HEK293 (cell line): ENCODE measurements around the gene FOXP1.

Experiments
- CTCF ChIA-PET: fragments of 350-600 bp; formaldehyde crosslinking; extraction: SDS; loops from one replicate; lab custom pipeline; 2021; ENCODE audit warnings: antibody characterized with exemption; lab: Yijun Ruan, JAX
- POLR2A ChIA-PET: fragments of 300-600 bp; formaldehyde crosslinking; extraction: SDS; loops from one replicate; lab custom pipeline; 2020; ENCODE audit warnings: antibody characterized with exemption, inconsistent platforms; lab: Yijun Ruan, JAX
- H3K27ac ChIP-seq: fragments of 200-500 bp; sonication (Bioruptor generic); 2 replicates; pipeline ENCODE4 v1.5.1; 2014; ENCODE audit warnings: low read depth, low read length, control low read depth, inconsistent platforms; ENCODE audit errors: extremely low read depth
- H3K36me3 ChIP-seq, 2 experiments: fragments of 200-500 bp in 1 of 2; sonication (Bioruptor generic) in 1 of 2; 1 replicate in 1 of 2; 2 replicates in 1 of 2; pipeline ENCODE4 v1.5.1; 2014 to 2017; ENCODE audit warnings: inconsistent platforms in 2 of 2, low read length in 2 of 2; ENCODE audit not compliant: control insufficient read depth in 2 of 2, insufficient read depth in 1 of 2
- H3K4me1 ChIP-seq: fragments of 200-500 bp; sonication (Bioruptor generic); 2 replicates; pipeline ENCODE4 v1.5.1; 2014; ENCODE audit warnings: mild to moderate bottlenecking, low read length, inconsistent platforms; ENCODE audit not compliant: control insufficient read depth, insufficient read depth
- H3K4me3 ChIP-seq: 2 replicates; pipeline ENCODE4 v1.5.1; 2011; ENCODE audit warnings: low read depth, mild to moderate bottlenecking, control low read depth, low read length, moderate library complexity
- H3K9me3 ChIP-seq: fragments of 200-500 bp; sonication (Bioruptor generic); 2 replicates; pipeline ENCODE4 v1.5.1; 2014; ENCODE audit warnings: low read depth, low read length, inconsistent platforms; ENCODE audit not compliant: control insufficient read depth, insufficient read depth
- EGR2 ChIP-seq: fragments of 450-650 bp; formaldehyde crosslinking; IDR thresholded peaks from 2 replicates; pipeline ENCODE4 v1.5.1; 2016; ENCODE audit warnings: low read depth, missing biosample characterization, missing genetic modification characterization
- KLF10 ChIP-seq: fragments of 450-650 bp; IDR thresholded peaks from 2 replicates; pipeline ENCODE4 v1.5.1; 2018; ENCODE audit warnings: missing biosample characterization, mild to moderate bottlenecking, missing genetic modification characterization
- OVOL3 ChIP-seq: fragments of 450-650 bp; formaldehyde crosslinking; IDR thresholded peaks from 2 replicates; pipeline ENCODE4 v1.5.1; 2016; ENCODE audit warnings: missing biosample characterization, missing genetic modification characterization
- PRDM1 ChIP-seq: fragments of 450-650 bp; formaldehyde crosslinking; IDR thresholded peaks from 2 replicates; pipeline ENCODE4; 2016; ENCODE audit warnings: missing biosample characterization, missing genetic modification characterization
- SCRT1 ChIP-seq: fragments of 450-650 bp; formaldehyde crosslinking; IDR thresholded peaks from 2 replicates; pipeline ENCODE4 v1.5.1; 2016; ENCODE audit warnings: missing biosample characterization, missing genetic modification characterization, borderline replicate concordance
- ZFHX2 ChIP-seq: fragments of 450-650 bp; formaldehyde crosslinking; conservative IDR thresholded peaks from 2 replicates; pipeline ENCODE4 v1.5.1; 2016; ENCODE audit warnings: missing biosample characterization, missing genetic modification characterization
- ZNF211 ChIP-seq: fragments of 450-650 bp; formaldehyde crosslinking; IDR thresholded peaks from 2 replicates; pipeline ENCODE4 v1.5.1; 2016; ENCODE audit warnings: low read depth, missing biosample characterization, missing genetic modification characterization
- ZNF394 ChIP-seq: fragments of 450-650 bp; formaldehyde crosslinking; IDR thresholded peaks from 2 replicates; pipeline ENCODE4 v1.5.1; 2016; ENCODE audit warnings: missing biosample characterization, missing genetic modification characterization, mild to moderate bottlenecking, moderate library complexity, borderline replicate concordance
- ZNF473 ChIP-seq: fragments of 450-650 bp; formaldehyde crosslinking; IDR thresholded peaks from 2 replicates; pipeline ENCODE4 v1.5.1; 2017; ENCODE audit warnings: missing biosample characterization, missing genetic modification characterization
- ZNF596 ChIP-seq: fragments of 450-650 bp; IDR thresholded peaks from 2 replicates; pipeline ENCODE4 v1.5.0; 2018; ENCODE audit warnings: missing biosample characterization, mild to moderate bottlenecking, missing genetic modification characterization, moderate library complexity
- ZNF621 ChIP-seq: fragments of 450-650 bp; formaldehyde crosslinking; IDR thresholded peaks from 2 replicates; pipeline ENCODE4 v1.5.1; 2017; ENCODE audit warnings: missing biosample characterization, missing genetic modification characterization
- ZNF660 ChIP-seq: fragments of 450-650 bp; IDR thresholded peaks from 2 replicates; pipeline ENCODE4 v1.5.1; 2018; ENCODE audit warnings: missing biosample characterization, mild to moderate bottlenecking, missing genetic modification characterization
- ZNF747 ChIP-seq: fragments of 450-650 bp; formaldehyde crosslinking; IDR thresholded peaks from 2 replicates; pipeline ENCODE4 v1.5.1; 2016; ENCODE audit warnings: missing biosample characterization, missing genetic modification characterization
- TF ChIP-seq, protein P1 (sequence below): fragments of 450-650 bp; formaldehyde crosslinking; IDR thresholded peaks from 2 replicates; pipeline ENCODE4 v1.5.1; 2016; ENCODE audit warnings: missing biosample characterization, missing genetic modification characterization
- TF ChIP-seq, protein P2 (sequence below): fragments of 450-650 bp; IDR thresholded peaks from 2 replicates; pipeline ENCODE4 v1.5.1; 2018; ENCODE audit warnings: missing biosample characterization, missing genetic modification characterization
- TF ChIP-seq, protein P3 (sequence below): fragments of 450-650 bp; IDR thresholded peaks from 2 replicates; pipeline ENCODE4 v1.5.1; 2018; ENCODE audit warnings: missing biosample characterization, mild to moderate bottlenecking, missing genetic modification characterization

Gene FOXP1

DNA sequence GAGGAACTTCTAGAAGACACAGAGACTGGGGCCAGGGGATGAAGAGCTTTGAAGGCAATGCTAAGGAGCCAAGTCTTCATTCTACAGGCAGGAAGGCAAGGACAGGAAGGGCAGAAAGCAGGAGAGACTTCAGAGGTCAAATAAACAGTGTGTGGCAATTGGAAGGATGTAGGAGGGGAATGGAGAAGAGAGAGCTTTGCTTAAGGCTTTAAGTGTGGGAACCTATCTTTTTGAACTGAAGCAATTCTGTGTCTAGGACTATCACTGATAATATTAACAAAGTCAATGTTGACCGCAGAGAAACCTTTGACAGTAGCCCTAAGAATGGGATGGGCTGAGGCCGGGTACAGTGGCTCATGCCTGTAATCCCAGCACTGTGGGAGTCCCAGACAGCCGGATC lies 325.0 kb downstream of the FOXP1 start (continued):
- TF ChIP-seq, protein P1, sequence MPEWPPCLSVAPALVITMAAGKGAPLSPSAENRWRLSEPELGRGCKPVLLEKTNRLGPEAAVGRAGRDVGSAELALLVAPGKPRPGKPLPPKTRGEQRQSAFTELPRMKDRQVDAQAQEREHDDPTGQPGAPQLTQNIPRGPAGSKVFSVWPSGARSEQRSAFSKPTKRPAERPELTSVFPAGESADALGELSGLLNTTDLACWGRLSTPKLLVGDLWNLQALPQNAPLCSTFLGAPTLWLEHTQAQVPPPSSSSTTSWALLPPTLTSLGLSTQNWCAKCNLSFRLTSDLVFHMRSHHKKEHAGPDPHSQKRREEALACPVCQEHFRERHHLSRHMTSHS (tag by site-specific recombination), result no peak
- TF ChIP-seq SCRT1 (no peak), PRDM1 (tag by site-specific recombination) (no peak), KLF10 (tag by site-specific recombination) (no peak), ZNF596 (tag by site-specific recombination) (no peak), ZNF394 (tag by site-specific recombination) (no peak)

DNA sequence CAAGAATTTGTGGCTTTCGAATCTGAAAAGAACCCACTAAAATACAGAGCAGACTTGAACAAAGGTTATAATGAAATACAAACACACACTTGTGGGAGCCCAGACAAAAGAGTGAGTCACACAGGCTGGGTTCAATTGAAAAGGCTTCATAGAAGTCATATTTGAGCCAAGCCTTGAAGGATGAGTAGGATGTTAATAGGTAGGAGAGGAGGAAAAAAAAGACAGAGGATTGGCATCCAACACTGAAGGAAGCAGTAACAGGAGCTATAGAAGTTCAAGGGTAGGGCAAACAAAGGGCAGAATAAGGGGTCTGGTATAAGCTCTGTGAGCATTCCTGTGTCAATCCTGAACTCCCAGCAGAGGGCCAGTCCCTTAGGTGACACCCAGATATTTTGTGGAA lies 325.4 kb downstream of the FOXP1 start:
- peaks cover 4% of the 10 kb centered on the region; the same call in 1 of the 2 replicates for H3K4me1 ChIP-seq
- POLR2A ChIA-PET, result interaction anchor here (0.9 kb wide), 1 partner anchor 10 kb away, joined by 3 read pairs; no protein-coding TSS in a partner anchor
- CTCF ChIA-PET, result interaction anchor here (0.6 kb wide), 1 partner anchor 29 kb away, joined by 3 read pairs; no protein-coding TSS in a partner anchor
- TF ChIP-seq ZNF473 (tag by site-specific recombination) (no peak), OVOL3 (no peak), ZFHX2 (tag by site-specific recombination) (peak; percentile 27; the same call in 1 of the 2 replicates), ZNF211 (no peak), ZNF660 (tag by site-specific recombination) (no peak), EGR2 (tag by site-specific recombination) (0 out of 2 replicates have a peak, but pooled peaks have one; percentile 33), ZNF621 (tag by site-specific recombination) (no peak), ZNF747 (tag by site-specific recombination) (no peak)
- TF ChIP-seq, protein P2, sequence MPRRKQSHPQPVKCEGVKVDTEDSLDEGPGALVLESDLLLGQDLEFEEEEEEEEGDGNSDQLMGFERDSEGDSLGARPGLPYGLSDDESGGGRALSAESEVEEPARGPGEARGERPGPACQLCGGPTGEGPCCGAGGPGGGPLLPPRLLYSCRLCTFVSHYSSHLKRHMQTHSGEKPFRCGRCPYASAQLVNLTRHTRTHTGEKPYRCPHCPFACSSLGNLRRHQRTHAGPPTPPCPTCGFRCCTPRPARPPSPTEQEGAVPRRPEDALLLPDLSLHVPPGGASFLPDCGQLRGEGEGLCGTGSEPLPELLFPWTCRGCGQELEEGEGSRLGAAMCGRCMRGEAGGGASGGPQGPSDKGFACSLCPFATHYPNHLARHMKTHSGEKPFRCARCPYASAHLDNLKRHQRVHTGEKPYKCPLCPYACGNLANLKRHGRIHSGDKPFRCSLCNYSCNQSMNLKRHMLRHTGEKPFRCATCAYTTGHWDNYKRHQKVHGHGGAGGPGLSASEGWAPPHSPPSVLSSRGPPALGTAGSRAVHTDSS (tag by site-specific recombination), result no peak
- TF ChIP-seq, protein P3, sequence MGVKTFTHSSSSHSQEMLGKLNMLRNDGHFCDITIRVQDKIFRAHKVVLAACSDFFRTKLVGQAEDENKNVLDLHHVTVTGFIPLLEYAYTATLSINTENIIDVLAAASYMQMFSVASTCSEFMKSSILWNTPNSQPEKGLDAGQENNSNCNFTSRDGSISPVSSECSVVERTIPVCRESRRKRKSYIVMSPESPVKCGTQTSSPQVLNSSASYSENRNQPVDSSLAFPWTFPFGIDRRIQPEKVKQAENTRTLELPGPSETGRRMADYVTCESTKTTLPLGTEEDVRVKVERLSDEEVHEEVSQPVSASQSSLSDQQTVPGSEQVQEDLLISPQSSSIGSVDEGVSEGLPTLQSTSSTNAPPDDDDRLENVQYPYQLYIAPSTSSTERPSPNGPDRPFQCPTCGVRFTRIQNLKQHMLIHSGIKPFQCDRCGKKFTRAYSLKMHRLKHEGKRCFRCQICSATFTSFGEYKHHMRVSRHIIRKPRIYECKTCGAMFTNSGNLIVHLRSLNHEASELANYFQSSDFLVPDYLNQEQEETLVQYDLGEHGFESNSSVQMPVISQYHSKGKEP (tag by site-specific recombination), result no peak
- H3K27ac ChIP-seq, result no peak overlapping the region
- no peak overlapping the region for H3K4me3 ChIP-seq
- no peaks in the 10 kb centered on the region for H3K36me3 ChIP-seq
- no peaks in the 10 kb centered on the region for H3K9me3 ChIP-seq

DNA sequence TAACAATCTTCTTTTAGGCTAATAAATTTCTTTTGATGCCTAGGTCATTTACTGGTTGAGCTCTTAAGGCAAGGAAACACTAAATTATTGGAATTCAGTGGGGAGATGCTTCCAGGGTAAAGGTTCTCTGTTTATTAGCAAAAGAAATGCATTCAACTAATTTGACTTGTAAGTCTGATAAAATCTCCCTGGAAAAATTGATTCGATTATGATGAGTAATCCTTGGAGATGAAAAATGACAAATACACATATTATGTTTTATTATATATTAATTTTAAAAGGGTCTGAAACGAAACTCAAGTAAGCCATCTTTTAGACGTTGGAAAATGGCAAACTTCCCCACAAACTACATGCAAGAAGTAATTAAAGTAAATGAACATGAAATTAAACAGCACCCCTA lies 328.0 kb downstream of the FOXP1 start:
- Histone ChIP-seq H3K36me3 (no peaks in the 10 kb centered on the region), H3K27ac (no peak overlapping the region)
- ChIA-PET CTCF (interaction anchor here (0.6 kb wide), 1 partner anchor 69 kb away, joined by 3 read pairs; no protein-coding TSS in a partner anchor), POLR2A (no interaction called here)
- TF ChIP-seq ZNF747 (tag by site-specific recombination), result no peak
- TF ChIP-seq, all 188 proteins: peak for 0
- H3K4me1 ChIP-seq, result peaks cover 4% of the 10 kb centered on the region; the same call in 1 of the 2 replicates
- no peak overlapping the region for H3K4me3 ChIP-seq
- H3K9me3 ChIP-seq, result no peaks in the 10 kb centered on the region
